ENCODE results near the gene CRYBG2. TPM values are rescaled to one million over a fixed set of nuclear protein-coding genes. Genes with fewer than 3 reads are reported as not detected.

Gene CRYBG2
- total and polyA plus RNA-seq, 2 of the 13 experiments (the other 11 are each of a cell fraction or from before 2014, with no cell fraction given), result 1.3 to 2.9 TPM

DNA sequence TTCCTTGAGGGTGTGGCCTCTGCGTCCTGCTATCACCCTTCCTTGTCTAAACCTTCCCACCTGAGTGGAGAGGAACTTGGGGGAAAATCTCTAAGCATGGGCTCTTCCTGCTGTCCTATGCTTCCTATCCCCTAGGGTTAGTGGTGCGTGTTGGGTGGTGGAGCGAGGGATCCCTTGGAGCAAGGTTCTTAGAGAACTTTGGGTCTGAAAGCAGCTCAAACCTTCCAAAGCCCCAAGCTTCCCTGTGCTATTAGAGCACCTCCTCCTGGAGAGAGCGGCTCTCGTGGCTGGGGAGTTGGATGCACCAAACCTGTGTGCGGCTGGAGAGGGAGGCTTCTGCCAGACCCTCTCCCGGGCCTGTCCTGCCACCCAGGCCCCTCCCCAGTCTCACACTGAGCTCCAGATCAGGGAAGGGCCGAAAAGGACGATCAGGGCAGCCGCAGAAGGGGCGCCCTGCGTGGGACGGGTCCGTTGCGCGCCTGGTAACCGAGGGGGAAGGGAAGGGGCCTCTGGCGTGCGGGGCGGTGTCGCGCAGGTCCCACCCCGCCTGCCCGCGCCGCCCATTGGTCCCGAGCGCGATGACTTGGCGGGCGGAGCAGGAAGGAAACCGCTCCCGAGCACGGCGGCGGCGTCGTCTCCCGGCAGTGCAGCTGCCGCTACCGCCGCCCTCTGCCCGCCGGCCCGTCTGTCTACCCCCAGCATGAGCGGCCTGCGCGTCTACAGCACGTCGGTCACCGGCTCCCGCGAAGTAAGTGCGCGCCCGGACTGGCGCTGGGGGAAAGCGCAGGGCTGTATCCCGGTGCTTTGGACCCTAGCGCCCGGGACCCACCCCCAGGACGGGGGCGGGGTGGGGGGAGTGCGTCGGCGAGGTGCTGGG is 74.2 kb downstream of the CRYBG2 start, which contains the start of gene SH3BGRL3 (continued):
- TF ChIP-seq, protein P1, sequence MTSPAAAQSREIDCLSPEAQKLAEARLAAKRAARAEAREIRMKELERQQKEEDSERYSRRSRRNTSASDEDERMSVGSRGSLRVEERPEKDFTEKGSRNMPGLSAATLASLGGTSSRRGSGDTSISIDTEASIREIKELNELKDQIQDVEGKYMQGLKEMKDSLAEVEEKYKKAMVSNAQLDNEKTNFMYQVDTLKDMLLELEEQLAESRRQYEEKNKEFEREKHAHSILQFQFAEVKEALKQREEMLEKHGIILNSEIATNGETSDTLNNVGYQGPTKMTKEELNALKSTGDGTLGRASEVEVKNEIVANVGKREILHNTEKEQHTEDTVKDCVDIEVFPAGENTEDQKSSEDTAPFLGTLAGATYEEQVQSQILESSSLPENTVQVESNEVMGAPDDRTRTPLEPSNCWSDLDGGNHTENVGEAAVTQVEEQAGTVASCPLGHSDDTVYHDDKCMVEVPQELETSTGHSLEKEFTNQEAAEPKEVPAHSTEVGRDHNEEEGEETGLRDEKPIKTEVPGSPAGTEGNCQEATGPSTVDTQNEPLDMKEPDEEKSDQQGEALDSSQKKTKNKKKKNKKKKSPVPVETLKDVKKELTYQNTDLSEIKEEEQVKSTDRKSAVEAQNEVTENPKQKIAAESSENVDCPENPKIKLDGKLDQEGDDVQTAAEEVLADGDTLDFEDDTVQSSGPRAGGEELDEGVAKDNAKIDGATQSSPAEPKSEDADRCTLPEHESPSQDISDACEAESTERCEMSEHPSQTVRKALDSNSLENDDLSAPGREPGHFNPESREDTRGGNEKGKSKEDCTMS (CRISPR knock-in tag; conservative IDR thresholded peaks at IDR 0.05), result no peak
- TF ChIP-seq GFI1 (CRISPR knock-in tag; IDR thresholded peaks at IDR 0.05; ENCODE audit: borderline replicate concordance) (0 out of 2 replicates have a peak, but pooled peaks have one; percentile 41), ZNF879 (CRISPR knock-in tag; IDR thresholded peaks at IDR 0.05) (peak; percentile 91), ZNF543 (CRISPR knock-in tag; IDR thresholded peaks at IDR 0.05) (no peak; the same call in 1 of the 2 replicates), HOXA9 (CRISPR knock-in tag; IDR thresholded peaks at IDR 0.05; ENCODE audit: borderline replicate concordance) (0 out of 2 replicates have a peak, but pooled peaks have one; percentile 24), SRSF1 (optimal IDR thresholded peaks at IDR 0.05; ENCODE audit: low read depth, low read length) (peak; percentile 35), TAF15 (IDR thresholded peaks at IDR 0.05; ENCODE audit: low read depth, low read length, poor library complexity, severe bottlenecking) (peak; percentile 82), RXRB (CRISPR knock-in tag; IDR thresholded peaks at IDR 0.05; ENCODE audit: borderline replicate concordance) (peak; percentile 22; the same call in 1 of the 2 replicates), GABPA (IDR thresholded peaks at IDR 0.05; ENCODE audit: low read depth, low read length) (peak; percentile 35), GABPA (CRISPR knock-in tag; IDR thresholded peaks at IDR 0.05; ENCODE audit: low read depth) (no peak), ZNF790 (CRISPR knock-in tag; IDR thresholded peaks at IDR 0.05; ENCODE audit: borderline replicate concordance) (peak; percentile 85; the same call in 1 of the 2 replicates), CREM (IDR thresholded peaks at IDR 0.05) (no peak), CREM (CRISPR knock-in tag; IDR thresholded peaks at IDR 0.05) (no peak), ZNF709 (CRISPR knock-in tag; IDR thresholded peaks at IDR 0.05) (peak; percentile 83; the same call in 1 of the 2 replicates), RORA (CRISPR knock-in tag; IDR thresholded peaks at IDR 0.05) (no peak), POGZ (CRISPR knock-in tag; IDR thresholded peaks at IDR 0.05) (peak; percentile 15; the same call in 1 of the 2 replicates), EEA1 (CRISPR knock-in tag; IDR thresholded peaks at IDR 0.05; ENCODE audit: borderline replicate concordance) (peak; percentile 70; the same call in 1 of the 2 replicates)
- TF ChIP-seq, protein P2, sequence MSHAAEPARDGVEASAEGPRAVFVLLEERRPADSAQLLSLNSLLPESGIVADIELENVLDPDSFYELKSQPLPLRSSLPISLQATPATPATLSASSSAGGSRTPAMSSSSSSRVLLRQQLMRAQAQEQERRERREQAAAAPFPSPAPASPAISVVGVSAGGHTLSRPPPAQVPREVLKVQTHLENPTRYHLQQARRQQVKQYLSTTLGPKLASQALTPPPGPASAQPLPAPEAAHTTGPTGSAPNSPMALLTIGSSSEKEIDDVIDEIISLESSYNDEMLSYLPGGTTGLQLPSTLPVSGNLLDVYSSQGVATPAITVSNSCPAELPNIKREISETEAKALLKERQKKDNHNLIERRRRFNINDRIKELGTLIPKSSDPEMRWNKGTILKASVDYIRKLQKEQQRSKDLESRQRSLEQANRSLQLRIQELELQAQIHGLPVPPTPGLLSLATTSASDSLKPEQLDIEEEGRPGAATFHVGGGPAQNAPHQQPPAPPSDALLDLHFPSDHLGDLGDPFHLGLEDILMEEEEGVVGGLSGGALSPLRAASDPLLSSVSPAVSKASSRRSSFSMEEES (CRISPR knock-in tag; IDR thresholded peaks at IDR 0.05), result no peak; the same call in 1 of the 2 replicates
- TF ChIP-seq, protein P3, sequence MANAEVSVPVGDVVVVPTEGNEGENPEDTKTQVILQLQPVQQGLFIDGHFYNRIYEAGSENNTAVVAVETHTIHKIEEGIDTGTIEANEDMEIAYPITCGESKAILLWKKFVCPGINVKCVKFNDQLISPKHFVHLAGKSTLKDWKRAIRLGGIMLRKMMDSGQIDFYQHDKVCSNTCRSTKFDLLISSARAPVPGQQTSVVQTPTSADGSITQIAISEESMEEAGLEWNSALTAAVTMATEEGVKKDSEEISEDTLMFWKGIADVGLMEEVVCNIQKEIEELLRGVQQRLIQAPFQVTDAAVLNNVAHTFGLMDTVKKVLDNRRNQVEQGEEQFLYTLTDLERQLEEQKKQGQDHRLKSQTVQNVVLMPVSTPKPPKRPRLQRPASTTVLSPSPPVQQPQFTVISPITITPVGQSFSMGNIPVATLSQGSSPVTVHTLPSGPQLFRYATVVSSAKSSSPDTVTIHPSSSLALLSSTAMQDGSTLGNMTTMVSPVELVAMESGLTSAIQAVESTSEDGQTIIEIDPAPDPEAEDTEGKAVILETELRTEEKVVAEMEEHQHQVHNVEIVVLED (CRISPR knock-in tag; IDR thresholded peaks at IDR 0.05; ENCODE audit: borderline replicate concordance), result peak; percentile 83
- TF ChIP-seq, protein P4, sequence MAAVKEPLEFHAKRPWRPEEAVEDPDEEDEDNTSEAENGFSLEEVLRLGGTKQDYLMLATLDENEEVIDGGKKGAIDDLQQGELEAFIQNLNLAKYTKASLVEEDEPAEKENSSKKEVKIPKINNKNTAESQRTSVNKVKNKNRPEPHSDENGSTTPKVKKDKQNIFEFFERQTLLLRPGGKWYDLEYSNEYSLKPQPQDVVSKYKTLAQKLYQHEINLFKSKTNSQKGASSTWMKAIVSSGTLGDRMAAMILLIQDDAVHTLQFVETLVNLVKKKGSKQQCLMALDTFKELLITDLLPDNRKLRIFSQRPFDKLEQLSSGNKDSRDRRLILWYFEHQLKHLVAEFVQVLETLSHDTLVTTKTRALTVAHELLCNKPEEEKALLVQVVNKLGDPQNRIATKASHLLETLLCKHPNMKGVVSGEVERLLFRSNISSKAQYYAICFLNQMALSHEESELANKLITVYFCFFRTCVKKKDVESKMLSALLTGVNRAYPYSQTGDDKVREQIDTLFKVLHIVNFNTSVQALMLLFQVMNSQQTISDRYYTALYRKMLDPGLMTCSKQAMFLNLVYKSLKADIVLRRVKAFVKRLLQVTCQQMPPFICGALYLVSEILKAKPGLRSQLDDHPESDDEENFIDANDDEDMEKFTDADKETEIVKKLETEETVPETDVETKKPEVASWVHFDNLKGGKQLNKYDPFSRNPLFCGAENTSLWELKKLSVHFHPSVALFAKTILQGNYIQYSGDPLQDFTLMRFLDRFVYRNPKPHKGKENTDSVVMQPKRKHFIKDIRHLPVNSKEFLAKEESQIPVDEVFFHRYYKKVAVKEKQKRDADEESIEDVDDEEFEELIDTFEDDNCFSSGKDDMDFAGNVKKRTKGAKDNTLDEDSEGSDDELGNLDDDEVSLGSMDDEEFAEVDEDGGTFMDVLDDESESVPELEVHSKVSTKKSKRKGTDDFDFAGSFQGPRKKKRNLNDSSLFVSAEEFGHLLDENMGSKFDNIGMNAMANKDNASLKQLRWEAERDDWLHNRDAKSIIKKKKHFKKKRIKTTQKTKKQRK (IDR thresholded peaks at IDR 0.05; ENCODE audit: low read length), result no peak
